GM18909 (cell line): ENCODE data around the gene TMEM203.
A peak's percentile ranks its signal among the peaks of the same experiment; 100 is the strongest.

Experiments
- ATAC-seq: cut with Tn5 transposase; IDR thresholded peaks from one replicate; pipeline ENCODE4 v1.9.1; 2021; ENCODE audit warnings: mild to moderate bottlenecking; ENCODE audit not compliant: unreplicated experiment, poor library complexity

Gene TMEM203

DNA sequence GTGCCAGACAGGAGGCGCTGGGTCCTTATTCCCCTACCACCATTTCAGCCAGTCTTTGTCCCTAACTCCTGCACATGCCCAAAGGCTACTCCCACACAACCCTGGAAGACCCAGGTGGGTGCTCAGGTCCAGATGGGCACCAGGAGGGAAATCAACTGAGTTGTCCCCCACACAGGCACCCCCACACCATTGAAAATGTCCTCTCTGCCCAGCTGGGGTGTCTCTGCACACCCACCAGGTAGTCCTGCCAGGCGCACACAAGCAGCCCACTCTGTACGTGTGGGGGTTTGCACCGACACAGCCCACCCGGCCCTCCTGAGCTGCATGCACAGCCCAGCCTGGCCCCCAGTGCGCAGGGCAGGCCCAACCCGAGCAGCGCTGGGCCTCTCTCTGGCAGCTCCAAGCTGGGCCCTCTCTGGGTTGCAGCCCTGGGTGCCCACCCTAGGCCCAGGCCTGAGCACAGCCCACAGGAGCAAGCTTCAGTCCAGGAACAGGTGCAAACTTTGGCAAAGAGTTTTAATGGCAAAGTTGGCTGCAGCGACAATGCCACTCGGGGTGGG is 14.4 kb upstream of the TMEM203 start:
- no peak for ATAC-seq

DNA sequence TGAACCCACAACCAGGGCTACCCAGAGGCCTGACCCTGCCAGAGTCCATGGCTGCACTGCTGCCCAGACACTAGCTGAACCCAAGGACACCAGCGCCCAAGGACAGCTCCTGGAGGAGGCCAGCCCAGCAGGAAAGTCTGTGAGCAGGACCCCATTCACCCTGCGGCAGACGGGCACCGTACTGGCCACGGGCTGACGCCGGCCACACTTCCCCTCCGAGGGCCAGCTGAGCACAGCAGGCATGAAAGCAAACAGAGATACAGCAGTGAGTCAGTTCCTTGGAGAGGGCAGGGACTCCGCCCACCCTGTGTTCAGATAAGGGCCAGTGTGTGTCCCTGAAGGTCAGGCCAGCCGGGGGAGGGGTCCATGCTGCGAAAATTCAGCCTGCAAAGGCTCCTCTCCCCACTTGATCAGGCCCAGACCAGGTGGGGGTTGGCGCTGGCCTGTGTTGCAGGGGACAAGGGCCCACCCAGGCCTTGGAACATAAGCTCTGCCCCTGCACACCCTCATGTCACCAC is 13.4 kb upstream of the TMEM203 start:
- ATAC-seq, result no peak

DNA sequence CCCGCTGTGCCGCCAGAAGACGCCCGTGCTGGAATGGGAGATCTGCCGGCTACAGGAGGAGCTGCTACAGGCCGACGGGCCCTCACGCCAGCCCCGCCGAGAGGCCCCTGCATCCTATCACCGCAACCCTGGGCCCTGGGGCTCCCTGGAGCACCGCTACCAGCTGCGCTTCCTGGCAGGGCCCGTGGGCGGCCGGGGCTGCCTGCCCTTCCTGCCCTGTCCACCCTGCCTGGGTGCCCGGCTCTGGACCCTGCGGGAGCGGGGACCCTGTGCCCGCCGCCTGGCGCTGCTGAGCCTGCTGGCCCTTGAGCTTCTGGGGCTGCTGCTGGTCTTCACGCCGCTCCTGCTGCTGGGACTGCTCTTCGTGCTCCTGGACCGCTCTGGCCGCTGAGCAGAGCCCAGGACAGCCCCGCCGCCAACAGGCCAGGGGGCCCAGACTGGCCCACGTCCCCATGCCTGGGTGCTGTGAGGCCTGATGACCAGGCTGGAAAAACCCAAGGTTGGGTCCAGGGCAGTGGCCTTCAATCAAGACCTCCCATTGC is 12.8 kb upstream of the TMEM203 start:
- ATAC-seq, result no peak

DNA sequence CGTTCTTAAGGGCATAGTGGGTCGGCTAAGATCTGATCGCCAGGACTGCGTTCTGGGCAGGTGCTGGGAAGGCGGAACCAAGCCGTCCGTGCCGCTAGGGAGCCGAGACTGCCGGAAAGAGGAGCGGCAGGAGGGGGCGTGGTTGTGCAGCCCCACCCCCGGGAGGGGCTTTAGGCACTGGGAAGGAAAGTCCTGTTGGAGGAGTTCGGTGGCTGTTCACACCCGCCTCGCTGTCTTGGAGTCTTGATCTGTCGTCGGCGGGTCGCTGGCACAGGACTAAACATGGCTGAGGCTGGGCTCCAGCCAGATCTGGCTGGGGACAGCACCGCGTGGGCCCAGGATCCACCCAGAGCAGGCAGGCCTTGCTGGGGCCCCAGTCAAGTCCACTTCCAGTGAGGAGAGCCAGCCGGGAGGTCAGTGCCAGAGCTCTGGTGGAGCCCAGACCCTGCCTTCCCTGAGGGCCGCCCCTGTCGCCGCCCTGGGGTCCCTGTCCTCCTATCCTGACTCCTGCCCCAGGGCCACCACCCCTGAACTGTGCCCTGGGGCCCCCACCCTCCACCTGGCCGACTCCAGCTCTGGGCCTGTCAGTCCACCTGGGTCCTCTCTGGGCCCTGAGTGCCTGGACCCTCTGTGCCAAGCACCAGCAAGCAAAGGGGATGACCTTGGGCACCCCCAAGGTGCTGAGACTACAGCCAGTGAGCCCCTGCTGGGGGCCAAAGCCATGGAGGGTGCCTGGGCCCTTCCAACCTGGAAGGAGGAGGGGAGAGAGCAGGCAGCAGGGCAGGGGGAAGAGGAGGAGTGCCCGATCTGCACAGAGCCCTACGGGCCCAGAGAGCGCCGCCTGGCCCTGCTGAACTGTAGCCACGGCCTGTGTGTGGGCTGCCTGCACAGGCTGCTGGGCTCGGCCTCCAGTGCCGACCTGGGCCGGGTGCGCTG is 12.1 kb upstream of the TMEM203 start:
- no peak for ATAC-seq

GRCh38 chr9:137216188-137216965 is 10.9 kb upstream of the TMEM203 start:
- no peak for ATAC-seq

GRCh38 chr9:137215196-137215986 is 9.9 kb upstream of the TMEM203 start:
- ATAC-seq, result no peak

DNA sequence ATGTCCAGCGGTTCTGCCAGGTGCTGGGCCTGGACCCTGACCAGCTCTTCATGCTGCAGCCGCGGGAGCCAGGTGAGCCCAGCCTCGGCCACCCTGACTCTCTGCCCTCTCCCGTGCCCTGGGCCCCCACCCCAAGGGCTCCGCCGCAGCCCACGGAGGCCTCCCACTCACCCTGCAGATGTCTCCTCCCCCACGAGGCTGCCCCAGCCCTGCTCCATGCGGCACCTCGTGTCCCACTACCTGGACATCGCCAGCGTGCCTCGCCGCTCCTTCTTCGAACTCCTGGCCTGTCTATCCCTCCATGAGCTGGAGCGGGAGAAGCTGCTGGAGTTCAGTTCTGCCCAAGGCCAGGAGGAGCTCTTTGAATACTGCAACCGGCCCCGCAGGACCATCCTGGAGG is 9.2 kb upstream of the TMEM203 start:
- no peak for ATAC-seq

- no peak for ATAC-seq
Measured at GRCh38 chr9:137213160-137214060, 8.0 kb upstream of the TMEM203 start.

GRCh38 chr9:137212520-137212919 is 7.1 kb upstream of the TMEM203 start:
- no peak for ATAC-seq

GRCh38 chr9:137211532-137211931 is 6.1 kb upstream of the TMEM203 start:
- no peak for ATAC-seq

DNA sequence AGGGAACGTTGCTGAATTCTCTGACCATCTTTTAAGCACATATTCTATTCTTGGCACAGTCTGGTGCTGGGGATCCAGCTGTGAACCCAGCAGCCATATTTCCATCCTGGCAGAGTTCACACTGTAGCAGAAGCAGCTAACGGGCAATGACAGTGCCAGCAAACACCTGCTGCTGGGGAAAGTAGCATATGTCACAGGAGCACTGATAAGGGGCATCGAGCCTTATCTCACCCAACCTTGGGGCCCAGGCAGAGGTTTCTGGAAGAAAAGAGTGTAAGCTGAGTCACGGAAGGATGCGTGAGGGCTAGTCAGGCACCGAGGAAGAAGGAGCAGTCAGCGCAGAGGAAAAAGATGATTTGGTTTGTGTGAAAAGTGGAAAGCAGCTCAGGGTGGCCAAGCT is 1.2 kb upstream of the TMEM203 start:
- ATAC-seq, result no peak

DNA sequence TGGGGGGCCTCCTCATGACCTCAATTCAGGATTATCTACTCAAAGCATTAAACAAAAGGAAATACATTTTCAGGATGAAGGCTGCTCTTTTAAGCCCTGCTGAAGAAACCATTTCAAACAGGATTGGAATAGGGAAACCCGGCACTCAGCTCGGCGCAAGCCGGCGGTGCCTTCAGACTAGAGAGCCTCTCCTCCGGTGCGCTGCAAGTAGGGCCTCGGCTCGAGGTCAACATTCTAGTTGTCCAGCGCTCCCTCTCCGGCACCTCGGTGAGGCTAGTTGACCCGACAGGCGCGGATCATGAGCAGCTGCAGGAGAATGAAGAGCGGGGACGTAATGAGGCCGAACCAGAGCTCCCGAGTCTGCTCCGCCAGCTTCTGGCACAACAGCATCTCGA is 720 bp downstream of the TMEM203 start:
- ATAC-seq, result no peak

- no peak for ATAC-seq
Measured at GRCh38 chr9:137202966-137203365, 2.5 kb downstream of the TMEM203 start.

GRCh38 chr9:137201205-137201868 is 4.1 kb downstream of the TMEM203 start:
- no peak for ATAC-seq

- peak; percentile 88 for ATAC-seq
Measured at GRCh38 chr9:137200311-137201204, 4.9 kb downstream of the TMEM203 start, which contains the start of gene TPRN. TPRN (minus strand) TSS chr9:137200741; CDS start chr9:137200711, 30 bp downstream.

- no peak for ATAC-seq
Measured at GRCh38 chr9:137199411-137200121, 5.9 kb downstream of the TMEM203 start.

- no peak for ATAC-seq
Measured at GRCh38 chr9:137198902-137199283, 6.6 kb downstream of the TMEM203 start.
